DMS 273 (cell line): ENCODE results near the gene SPEG.

ENCODE experiments used
- DNase-seq: peaks from one replicate; lab custom pipeline; 2025; ENCODE audit not compliant: unreplicated experiment; lab: John Stamatoyannopoulos, UW

Gene SPEG

DNA sequence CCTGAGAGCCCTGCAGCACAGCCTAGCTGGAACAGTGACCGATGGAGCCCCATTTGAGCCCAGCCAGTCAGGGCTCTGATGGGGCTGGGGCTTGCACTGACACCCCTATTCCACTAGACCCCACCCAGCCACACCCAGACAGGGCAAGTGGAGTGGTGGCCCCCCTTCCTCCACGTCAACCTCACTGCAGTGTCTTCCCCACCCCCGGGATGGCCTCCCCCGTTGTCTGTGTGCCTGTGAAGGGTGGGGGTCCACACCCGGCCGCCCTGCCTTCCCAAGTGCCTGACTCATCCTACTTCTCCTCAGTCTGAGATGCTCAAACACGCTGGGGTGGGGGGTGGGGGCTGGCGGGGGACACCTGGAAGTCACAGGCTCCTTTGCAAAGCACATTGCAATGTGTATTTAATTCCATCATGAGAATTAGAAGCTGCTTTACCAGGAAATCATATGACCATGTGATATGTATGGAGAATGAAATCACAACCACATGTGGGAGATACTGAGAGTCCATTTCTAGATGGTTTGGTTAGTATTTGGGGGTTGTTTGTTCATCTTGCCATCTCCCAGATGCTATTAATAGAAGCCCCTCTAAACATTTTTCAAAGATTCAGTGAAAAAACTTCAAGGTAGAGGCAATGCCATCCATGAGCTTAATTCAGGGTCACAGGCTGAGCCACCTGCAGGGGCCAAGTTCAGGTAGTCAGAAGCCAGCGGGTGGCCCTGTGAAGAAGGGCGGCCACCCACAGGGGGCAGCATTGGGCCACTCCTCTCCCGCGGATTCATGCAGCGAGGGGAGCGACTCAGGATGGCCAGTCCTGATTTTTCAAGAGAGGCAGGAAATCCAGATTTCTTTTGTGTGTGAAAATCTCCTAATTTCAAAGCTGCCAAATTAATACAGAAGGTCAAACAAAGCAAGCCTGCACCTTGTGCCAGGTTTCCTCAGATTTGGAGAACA, 41.3 kb downstream of the SPEG start:
- DNase-seq, result peak; percentile 81

DNA sequence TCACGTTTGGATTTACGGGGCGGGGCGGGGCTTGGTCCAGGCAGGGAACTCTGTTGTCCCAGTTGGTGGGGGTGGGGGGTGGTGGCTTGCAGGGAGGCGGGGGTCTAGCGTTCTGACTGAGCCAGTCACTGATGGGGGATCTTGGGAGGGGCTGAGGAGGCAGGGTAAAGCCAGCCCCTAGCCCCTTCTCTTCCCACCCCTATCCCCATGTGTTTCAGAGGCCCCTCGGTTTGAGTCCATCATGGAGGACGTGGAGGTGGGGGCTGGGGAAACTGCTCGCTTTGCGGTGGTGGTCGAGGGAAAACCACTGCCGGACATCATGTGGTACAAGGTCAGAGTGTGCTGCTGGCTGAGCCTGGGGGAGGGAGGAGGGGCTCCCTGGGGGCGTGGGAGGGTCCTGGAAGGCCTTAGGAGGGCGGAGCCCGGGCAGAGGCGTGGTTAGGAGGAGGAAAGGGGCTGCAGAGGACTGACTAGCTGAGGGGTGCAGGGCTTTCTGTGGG, 42.1 kb downstream of the SPEG start:
- no peak for DNase-seq

DNA sequence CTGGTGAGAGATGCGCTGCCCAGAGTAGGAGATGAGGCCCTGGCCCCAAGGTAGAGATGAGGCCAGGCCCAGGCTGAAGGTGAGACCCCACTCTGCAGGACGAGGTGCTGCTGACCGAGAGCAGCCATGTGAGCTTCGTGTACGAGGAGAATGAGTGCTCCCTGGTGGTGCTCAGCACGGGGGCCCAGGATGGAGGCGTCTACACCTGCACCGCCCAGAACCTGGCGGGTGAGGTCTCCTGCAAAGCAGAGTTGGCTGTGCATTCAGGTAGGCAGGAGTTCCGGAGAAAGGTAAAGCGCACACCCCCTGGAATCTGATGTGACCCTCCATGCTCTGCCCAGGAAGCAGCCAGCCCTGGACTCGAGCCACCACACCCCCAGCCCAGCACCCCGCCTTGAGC, 42.5 kb downstream of the SPEG start:
- no peak for DNase-seq

DNA sequence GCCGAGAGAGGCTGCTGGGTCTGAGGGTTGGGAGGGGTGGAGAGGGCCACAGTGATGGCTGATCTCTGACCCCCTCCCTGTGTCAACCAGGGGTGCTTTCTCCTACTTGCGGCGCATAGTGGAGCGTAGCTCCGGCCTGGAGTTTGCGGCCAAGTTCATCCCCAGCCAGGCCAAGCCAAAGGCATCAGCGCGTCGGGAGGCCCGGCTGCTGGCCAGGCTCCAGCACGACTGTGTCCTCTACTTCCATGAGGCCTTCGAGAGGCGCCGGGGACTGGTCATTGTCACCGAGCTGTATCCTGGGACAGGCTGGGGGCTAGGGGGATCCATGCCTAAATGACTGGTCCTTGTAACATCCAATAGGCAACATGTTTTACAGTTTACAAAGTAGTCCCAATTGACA, 43.2 kb downstream of the SPEG start:
- DNase-seq, result no peak

DNA sequence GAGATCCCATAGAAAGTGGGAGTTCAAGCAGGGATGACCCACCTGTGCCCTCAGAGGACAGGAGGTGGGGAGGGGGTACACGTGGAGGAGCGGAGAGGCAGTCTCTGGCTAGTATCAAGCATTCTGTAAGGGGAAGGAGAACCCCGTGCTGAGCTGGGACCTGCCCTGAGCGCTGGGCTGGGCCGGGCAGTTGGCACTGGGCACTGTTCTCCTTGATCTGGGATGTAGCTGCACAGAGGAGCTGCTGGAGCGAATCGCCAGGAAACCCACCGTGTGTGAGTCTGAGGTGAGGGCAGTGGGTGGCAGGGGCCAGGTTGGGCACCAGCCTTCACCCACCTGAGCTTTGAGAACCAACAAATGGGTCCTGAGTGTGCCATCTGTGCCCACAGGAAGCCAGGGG, 44.3 kb downstream of the SPEG start:
- DNase-seq, result no peak

DNA sequence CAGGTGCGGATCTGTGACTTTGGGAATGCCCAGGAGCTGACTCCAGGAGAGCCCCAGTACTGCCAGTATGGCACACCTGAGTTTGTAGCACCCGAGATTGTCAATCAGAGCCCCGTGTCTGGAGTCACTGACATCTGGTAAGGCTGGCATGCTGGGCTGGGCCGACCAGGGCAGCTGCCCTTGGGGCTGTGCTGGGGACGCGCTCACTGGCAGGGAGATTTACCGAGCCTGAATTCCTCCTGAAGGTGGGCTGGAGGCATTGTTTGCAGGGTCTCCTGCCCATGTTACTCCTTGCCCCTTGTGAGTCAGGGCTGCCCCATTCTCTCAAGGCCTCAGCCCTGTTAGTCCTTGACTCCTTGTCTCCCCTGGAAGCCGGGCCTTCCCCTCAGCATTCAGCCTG, 45.4 kb downstream of the SPEG start:
- DNase-seq, result no peak

DNA sequence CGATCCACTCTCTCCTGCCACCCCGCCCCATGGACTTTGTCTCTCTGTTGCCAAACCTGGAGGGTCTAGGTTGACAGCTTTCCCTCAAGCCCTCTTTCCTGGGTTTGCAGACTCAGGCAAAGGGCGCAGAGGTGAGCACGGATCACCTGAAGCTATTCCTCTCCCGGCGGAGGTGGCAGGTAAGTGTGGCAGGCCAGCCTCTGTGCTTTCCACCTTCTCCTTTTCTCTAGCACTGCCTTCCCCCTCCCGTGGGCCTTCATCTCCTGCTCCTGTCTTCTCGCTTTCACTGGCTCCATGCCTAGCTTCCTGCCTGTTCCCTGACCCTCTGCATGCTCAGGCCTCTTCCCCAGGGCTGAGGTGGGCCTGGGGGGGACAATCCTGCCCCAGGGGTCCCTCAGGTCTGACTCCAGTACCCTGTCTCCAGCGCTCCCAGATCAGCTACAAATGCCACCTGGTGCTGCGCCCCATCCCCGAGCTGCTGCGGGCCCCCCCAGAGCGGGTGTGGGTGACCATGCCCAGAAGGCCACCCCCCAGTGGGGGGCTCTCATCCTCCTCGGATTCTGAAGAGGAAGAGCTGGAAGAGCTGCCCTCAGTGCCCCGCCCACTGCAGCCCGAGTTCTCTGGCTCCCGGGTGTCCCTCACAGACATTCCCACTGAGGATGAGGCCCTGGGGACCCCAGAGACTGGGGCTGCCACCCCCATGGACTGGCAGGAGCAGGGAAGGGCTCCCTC, 48.2 kb downstream of the SPEG start:
- no peak for DNase-seq

DNA sequence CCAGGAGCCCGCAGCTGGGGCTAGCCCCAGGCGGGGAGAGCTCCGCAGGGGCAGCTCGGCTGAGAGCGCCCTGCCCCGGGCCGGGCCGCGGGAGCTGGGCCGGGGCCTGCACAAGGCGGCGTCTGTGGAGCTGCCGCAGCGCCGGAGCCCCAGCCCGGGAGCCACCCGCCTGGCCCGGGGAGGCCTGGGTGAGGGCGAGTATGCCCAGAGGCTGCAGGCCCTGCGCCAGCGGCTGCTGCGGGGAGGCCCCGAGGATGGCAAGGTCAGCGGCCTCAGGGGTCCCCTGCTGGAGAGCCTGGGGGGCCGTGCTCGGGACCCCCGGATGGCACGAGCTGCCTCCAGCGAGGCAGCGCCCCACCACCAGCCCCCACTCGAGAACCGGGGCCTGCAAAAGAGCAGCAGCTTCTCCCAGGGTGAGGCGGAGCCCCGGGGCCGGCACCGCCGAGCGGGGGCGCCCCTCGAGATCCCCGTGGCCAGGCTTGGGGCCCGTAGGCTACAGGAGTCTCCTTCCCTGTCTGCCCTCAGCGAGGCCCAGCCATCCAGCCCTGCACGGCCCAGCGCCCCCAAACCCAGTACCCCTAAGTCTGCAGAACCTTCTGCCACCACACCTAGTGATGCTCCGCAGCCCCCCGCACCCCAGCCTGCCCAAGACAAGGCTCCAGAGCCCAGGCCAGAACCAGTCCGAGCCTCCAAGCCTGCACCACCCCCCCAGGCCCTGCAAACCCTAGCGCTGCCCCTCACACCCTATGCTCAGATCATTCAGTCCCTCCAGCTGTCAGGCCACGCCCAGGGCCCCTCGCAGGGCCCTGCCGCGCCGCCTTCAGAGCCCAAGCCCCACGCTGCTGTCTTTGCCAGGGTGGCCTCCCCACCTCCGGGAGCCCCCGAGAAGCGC, 49.1 kb downstream of the SPEG start:
- DNase-seq, result no peak

DNA sequence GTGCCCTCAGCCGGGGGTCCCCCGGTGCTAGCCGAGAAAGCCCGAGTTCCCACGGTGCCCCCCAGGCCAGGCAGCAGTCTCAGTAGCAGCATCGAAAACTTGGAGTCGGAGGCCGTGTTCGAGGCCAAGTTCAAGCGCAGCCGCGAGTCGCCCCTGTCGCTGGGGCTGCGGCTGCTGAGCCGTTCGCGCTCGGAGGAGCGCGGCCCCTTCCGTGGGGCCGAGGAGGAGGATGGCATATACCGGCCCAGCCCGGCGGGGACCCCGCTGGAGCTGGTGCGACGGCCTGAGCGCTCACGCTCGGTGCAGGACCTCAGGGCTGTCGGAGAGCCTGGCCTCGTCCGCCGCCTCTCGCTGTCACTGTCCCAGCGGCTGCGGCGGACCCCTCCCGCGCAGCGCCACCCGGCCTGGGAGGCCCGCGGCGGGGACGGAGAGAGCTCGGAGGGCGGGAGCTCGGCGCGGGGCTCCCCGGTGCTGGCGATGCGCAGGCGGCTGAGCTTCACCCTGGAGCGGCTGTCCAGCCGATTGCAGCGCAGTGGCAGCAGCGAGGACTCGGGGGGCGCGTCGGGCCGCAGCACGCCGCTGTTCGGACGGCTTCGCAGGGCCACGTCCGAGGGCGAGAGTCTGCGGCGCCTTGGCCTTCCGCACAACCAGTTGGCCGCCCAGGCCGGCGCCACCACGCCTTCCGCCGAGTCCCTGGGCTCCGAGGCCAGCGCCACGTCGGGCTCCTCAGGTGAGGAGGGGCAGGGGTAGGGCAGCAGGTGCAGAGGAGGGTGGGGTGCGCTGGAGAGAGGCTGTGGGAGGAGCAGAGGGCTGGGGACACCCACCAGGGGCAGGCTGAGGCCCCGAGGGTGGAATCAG, 49.9 kb downstream of the SPEG start:
- no peak for DNase-seq

DNA sequence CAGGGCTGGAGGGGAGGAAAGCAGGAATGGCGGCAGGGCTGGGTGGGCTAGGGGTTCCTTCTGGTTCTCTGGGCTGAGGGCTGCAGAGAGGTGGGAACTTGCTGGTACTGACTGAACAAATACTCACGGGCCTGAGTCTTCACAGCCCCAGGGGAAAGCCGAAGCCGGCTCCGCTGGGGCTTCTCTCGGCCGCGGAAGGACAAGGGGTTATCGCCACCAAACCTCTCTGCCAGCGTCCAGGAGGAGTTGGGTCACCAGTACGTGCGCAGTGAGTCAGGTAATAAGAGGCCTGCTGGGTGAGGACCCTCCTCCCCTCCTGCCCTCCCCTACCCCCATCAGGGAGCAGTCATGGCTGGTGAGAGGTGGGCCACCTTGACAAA, 50.5 kb downstream of the SPEG start:
- DNase-seq, result no peak

DNA sequence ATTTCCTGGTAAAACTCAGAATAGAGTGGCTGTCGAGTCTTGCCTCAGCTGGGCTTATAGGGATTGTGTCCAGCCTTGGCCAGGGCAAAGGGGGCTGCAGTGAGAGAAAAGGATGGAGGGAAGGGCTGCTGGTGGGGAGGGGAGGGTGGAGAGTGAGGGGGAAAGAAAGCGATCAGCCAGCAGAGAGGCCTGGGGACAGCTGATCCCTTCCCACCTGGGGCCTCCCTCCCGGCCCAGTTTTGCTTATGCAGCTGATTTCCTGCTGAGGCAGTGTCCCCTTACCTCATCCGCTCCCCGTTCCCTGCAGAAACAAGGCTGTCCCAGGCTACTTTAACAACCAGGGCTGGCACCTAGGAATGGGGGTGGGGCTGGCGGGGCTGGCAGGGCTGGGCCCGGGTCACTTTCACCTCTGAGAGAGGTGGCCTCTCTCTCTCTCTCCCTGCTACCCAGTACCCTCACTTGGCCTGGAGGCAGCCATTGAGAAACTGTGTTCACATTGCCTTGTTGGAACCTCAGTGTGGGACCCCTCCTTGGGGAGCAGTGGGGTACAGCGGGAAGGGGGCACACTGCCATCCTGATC, 51.8 kb downstream of the SPEG start:
- DNase-seq, result no peak

DNA sequence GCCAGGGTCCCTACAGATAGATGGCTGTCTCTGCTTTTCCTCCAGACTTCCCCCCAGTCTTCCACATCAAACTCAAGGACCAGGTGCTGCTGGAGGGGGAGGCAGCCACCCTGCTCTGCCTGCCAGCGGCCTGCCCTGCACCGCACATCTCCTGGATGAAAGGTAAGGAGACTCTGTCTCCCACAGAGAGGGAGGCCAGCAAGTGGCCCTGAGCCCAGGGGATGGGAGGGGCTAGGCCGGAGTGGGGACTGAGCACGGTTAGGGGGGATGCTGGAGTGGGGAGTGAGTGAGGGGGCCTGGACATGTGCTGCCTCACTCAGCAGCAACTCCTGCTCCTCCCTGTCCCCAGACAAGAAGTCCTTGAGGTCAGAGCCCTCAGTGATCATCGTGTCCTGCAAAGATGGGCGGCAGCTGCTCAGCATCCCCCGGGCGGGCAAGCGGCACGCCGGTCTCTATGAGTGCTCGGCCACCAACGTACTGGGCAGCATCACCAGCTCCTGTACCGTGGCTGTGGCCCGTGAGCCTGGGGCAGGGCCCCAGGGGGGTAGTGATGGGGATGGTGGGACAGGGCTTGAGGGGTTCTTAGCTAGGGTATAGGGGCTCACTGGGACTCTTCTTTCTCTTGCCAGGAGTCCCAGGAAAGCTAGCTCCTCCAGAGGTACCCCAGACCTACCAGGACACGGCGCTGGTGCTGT, 53.7 kb downstream of the SPEG start:
- no peak for DNase-seq

DNA sequence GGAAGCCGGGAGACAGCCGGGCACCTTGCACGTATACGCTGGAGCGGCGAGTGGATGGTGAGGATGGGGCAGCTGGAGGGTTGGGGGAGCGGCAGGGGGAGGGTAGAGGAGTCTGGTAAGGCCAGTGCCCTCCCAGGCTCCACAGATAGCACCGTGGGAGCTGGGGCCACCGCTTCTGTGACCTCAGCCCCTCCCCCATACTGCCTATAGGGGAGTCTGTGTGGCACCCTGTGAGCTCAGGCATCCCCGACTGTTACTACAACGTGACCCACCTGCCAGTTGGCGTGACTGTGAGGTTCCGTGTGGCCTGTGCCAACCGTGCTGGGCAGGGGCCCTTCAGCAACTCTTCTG, 54.2 kb downstream of the SPEG start:
- no peak for DNase-seq

DNA sequence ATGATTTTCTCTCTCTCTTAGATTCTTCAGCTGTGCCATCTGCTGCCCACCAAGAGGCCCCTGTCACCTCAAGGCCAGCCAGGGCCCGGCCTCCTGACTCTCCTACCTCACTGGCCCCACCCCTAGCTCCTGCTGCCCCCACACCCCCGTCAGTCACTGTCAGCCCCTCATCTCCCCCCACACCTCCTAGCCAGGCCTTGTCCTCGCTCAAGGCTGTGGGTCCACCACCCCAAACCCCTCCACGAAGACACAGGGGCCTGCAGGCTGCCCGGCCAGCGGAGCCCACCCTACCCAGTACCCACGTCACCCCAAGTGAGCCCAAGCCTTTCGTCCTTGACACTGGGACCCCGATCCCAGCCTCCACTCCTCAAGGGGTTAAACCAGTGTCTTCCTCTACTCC, 54.7 kb downstream of the SPEG start:
- DNase-seq, result no peak

DNA sequence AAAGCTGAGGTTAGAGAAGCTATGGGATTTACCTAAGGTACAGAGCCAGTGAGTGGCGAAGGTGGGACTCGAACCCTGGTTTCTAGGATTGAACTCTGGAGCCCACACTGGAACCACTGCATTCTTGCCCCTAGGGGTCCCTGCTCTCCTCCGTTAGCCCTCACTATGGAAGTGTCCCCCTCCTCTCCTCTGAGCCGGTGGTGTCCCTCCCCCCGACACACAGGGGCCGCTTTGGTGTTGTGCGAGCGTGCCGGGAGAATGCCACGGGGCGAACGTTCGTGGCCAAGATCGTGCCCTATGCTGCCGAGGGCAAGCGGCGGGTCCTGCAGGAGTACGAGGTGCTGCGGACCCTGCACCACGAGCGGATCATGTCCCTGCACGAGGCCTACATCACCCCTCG, 55.5 kb downstream of the SPEG start:
- DNase-seq, result peak; percentile 27

DNA sequence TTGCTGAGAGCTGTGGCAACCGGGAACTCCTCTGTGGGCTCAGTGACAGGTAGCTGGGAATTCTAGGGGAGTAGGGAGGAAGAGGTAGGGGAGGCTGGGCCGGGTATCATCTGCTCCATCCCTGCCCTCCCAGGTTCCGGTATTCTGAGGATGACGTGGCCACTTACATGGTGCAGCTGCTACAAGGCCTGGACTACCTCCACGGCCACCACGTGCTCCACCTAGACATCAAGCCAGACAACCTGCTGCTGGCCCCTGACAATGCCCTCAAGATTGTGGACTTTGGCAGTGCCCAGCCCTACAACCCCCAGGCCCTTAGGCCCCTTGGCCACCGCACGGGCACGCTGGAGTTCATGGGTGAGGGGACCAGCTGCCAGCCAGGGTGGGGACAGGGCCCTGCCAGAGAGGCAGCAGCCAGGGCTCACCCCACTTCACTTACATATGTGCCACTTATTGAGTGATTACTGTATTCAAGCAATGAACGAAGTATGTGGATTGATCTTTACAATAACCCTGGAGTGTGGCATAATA, 56.0 kb downstream of the SPEG start:
- no peak for DNase-seq

DNA sequence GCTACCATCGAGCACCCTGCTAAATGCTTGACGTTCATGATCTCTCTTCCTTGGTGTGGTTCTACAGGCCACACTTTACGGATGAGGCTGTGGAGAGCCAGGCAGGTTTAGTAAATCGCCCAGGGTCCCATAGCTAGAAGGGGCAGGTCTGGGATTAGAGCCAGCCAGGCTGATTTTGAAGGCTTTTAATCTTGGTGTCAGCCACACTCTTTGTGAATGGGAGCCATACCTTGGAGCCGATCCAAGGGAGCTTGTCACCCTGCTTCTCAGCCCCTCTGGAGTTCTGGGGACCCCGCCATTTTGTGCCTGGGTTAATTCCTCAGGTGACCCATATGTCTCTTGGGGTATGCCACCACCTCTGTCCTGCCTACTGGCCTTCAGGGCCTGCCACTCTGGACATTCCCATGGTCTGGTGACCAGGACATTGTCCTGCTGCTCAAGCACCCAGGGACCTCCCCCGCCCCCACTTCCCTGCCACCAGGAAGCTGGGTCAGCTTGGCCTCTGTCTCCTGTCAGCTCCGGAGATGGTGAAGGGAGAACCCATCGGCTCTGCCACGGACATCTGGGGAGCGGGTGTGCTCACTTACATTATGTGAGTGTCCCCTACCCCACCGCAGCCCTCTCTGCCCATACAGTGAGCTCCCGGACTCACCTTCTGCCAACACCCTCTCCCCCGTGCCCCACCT, 56.8 kb downstream of the SPEG start:
- no peak for DNase-seq

DNA sequence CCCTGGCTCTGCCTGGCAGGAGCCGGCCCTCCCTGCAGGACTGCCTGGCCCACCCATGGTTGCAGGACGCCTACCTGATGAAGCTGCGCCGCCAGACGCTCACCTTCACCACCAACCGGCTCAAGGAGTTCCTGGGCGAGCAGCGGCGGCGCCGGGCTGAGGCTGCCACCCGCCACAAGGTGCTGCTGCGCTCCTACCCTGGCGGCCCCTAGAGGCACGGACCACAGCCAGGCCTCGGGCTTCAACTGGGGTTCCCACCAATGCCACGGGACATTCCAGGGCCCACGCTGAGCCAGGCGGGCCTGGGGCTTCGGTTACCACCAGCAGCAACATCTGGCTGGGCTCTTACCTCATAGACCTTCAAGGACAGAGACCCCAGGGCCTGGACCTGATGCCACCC, 57.9 kb downstream of the SPEG start:
- no peak for DNase-seq

DNA sequence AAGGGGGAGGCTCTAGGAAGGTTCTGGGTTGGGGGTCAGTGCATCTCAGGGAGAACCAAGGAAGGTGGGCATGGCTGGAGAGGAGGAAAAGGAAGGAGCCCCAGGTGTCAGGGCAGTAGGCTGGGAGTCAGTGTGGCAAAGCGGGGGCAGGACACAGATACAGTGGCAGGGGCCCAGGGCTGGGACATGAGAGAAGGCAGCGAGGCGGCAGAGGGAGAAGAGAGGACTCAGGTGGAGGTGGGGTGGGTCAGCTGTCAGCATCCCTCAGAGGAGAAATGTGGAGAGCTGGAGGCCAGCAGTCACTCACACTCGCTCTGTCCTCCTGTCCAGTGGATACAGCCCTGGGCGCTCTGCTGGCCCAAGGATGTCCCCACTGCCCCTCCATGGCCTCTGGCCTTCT, 58.4 kb downstream of the SPEG start:
- no peak for DNase-seq
